Measurements from ENCODE around the gene MAPK14.
A peak's percentile ranks its signal among the peaks of the same experiment; 100 is the strongest.
"Not testable (repeated sequence)": the region's sequence is repeated elsewhere in the genome, so short reads cannot be mapped to it uniquely, and the experiment has no call there.

The MAPK14 gene

GRCh38 chr6:36121787-36122494 lies 94.3 kb downstream of the MAPK14 start:
- DNase-seq (ENCODE audit: insufficient read length, low spot score): no peak
- no peak for FAIRE-seq
- no peak for TF ChIP-seq CTCF (IDR thresholded peaks at IDR 0.05; ENCODE audit: insufficient read depth, missing control alignments)

- TF ChIP-seq CTCF (IDR thresholded peaks at IDR 0.05; ENCODE audit: insufficient read depth, missing control alignments): no peak
- DNase-seq (ENCODE audit: insufficient read length, low spot score) (no peak), FAIRE-seq (no peak)
These were observed 95.1 kb downstream of the MAPK14 start for GRCh38 chr6:36122495-36123269.

GRCh38 chr6:36123270-36124139 lies 95.9 kb downstream of the MAPK14 start:
- FAIRE-seq: no peak
- DNase-seq (ENCODE audit: insufficient read length, low spot score): no peak
- TF ChIP-seq CTCF (IDR thresholded peaks at IDR 0.05; ENCODE audit: insufficient read depth, missing control alignments): peak; percentile 68

- FAIRE-seq; DNase-seq (ENCODE audit: insufficient read length, low spot score): not testable (repeated sequence)
These were observed 96.7 kb downstream of the MAPK14 start for GRCh38 chr6:36124346-36124745.

GRCh38 chr6:36124881-36125280 lies 97.3 kb downstream of the MAPK14 start:
- no peak for TF ChIP-seq CTCF (IDR thresholded peaks at IDR 0.05; ENCODE audit: insufficient read depth, missing control alignments)
- DNase-seq (ENCODE audit: insufficient read length, low spot score) (no peak), FAIRE-seq (no peak)

GRCh38 chr6:36125575-36125974 lies 98.0 kb downstream of the MAPK14 start:
- no peak for TF ChIP-seq CTCF (IDR thresholded peaks at IDR 0.05; ENCODE audit: insufficient read depth, missing control alignments)
- FAIRE-seq: no peak
- no peak for DNase-seq (ENCODE audit: insufficient read length, low spot score)

GRCh38 chr6:36126121-36126520 lies 98.5 kb downstream of the MAPK14 start:
- no peak for DNase-seq (ENCODE audit: insufficient read length, low spot score)
- no peak for TF ChIP-seq CTCF (IDR thresholded peaks at IDR 0.05; ENCODE audit: insufficient read depth, missing control alignments)
- FAIRE-seq: no peak
